ENCODE data around the gene NPHP4.

Gene NPHP4

GRCh38 chr1:5903680-5904079, 88.5 kb downstream of the NPHP4 start:
- TF ChIP-seq, protein P1, sequence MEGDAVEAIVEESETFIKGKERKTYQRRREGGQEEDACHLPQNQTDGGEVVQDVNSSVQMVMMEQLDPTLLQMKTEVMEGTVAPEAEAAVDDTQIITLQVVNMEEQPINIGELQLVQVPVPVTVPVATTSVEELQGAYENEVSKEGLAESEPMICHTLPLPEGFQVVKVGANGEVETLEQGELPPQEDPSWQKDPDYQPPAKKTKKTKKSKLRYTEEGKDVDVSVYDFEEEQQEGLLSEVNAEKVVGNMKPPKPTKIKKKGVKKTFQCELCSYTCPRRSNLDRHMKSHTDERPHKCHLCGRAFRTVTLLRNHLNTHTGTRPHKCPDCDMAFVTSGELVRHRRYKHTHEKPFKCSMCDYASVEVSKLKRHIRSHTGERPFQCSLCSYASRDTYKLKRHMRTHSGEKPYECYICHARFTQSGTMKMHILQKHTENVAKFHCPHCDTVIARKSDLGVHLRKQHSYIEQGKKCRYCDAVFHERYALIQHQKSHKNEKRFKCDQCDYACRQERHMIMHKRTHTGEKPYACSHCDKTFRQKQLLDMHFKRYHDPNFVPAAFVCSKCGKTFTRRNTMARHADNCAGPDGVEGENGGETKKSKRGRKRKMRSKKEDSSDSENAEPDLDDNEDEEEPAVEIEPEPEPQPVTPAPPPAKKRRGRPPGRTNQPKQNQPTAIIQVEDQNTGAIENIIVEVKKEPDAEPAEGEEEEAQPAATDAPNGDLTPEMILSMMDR (IDR thresholded peaks at IDR 0.05; ENCODE audit: borderline replicate concordance, insufficient read depth, low read depth, low read length) = no peak

DNA sequence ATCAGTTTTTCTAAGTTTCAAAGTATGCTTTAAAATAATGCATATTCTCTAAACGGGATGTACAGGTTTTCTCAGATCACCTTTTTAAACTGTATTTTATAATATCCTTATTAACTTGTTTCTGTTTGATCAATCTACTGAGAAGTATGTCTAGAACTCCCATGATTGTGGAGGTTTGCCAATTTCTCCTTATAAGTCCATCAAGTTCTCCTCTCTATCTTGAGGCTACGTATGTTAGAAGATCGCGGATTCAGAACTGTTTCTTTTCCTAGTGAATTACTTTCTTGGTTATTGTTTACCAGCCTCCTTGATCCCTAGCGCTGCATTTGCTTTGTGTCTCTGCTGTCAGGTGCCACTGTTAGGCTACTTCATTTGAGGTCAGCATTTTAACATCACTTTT, 89.2 kb downstream of the NPHP4 start:
- no peak overlapping the region for H3K4me3 ChIP-seq (ENCODE audit: low read depth, low read length)
- TF ChIP-seq, protein P1 (IDR thresholded peaks at IDR 0.05; ENCODE audit: borderline replicate concordance, insufficient read depth, low read depth, low read length) = no peak

More at GRCh38 chr1:5903680-5904079, 88.5 kb downstream of the NPHP4 start:
- H3K4me3 ChIP-seq (ENCODE audit: low read depth, low read length) = no peak overlapping the region

- no peak overlapping the region for H3K4me3 ChIP-seq (ENCODE audit: low read depth, low read length)
- TF ChIP-seq, protein P1 (IDR thresholded peaks at IDR 0.05; ENCODE audit: borderline replicate concordance, insufficient read depth, low read depth, low read length) = no peak
These were observed 90.4 kb downstream of the NPHP4 start for GRCh38 chr1:5901841-5902240.

DNA sequence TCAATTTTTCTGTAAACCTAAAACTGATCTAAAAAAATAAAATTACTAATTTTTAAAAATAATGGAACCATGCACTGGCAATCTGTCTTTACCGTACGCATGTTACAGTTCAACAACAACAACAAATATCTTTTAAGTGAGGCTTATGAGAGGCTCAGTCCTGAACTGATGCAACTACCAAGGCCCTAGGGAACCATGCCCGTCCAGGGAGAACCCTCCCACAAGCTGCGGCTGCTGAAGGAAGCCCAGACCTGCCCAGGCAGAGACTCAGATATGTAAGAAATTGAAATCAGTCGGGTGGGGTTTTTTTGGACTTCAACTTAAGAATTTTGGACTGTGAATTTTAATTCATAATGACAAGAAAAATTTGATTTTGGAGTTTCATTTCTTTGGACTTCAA, 91.1 kb downstream of the NPHP4 start:
- TF ChIP-seq, protein P1 (IDR thresholded peaks at IDR 0.05; ENCODE audit: borderline replicate concordance, insufficient read depth, low read depth, low read length) = no peak
- H3K4me3 ChIP-seq (ENCODE audit: low read depth, low read length) = no peak overlapping the region

DNA sequence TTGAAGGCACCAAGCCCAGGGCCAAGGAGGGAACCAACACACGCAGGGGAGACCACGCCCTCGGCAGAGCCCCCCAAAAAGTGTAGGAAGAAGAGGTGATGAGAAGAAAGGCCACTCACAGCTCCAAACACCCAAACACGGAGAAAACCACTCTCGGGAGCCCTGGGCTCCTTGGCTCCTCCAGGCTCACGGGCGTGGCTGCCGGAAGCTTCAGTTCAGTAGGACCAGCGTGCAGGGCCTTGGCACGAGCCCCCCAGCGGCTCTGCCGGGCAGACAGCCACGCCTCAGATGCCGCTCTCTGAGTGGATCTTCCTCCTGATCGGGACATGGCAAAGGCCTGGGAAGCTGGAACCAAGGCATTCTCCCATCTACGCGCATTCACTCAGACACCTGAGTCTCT, 94.0 kb downstream of the NPHP4 start:
- no peak overlapping the region for H3K4me3 ChIP-seq (ENCODE audit: low read depth, low read length)
- TF ChIP-seq, protein P1 (IDR thresholded peaks at IDR 0.05; ENCODE audit: borderline replicate concordance, insufficient read depth, low read depth, low read length) = no peak

GRCh38 chr1:5896706-5897660, 95.2 kb downstream of the NPHP4 start:
- TF ChIP-seq, protein P1 (IDR thresholded peaks at IDR 0.05; ENCODE audit: borderline replicate concordance, insufficient read depth, low read depth, low read length) = no peak
- no peak overlapping the region for H3K4me3 ChIP-seq (ENCODE audit: low read depth, low read length)

Data from GM12875 (cell line).